HL-60 (cell line): ENCODE results near the gene FAXC.

Source experiments
- TF ChIP-seq, protein P1 (sequence below): IDR thresholded peaks from one replicate; pipeline ENCODE4 v1.5.1; 2011; ENCODE audit warnings: low read length, control low read depth, inconsistent platforms; ENCODE audit not compliant: insufficient read depth
- TF ChIP-seq, protein P2 (sequence below): IDR thresholded peaks from 2 replicates; pipeline ENCODE4 v1.6.1; 2012; ENCODE audit warnings: low read depth; ENCODE audit not compliant: insufficient replicate concordance

DNA sequence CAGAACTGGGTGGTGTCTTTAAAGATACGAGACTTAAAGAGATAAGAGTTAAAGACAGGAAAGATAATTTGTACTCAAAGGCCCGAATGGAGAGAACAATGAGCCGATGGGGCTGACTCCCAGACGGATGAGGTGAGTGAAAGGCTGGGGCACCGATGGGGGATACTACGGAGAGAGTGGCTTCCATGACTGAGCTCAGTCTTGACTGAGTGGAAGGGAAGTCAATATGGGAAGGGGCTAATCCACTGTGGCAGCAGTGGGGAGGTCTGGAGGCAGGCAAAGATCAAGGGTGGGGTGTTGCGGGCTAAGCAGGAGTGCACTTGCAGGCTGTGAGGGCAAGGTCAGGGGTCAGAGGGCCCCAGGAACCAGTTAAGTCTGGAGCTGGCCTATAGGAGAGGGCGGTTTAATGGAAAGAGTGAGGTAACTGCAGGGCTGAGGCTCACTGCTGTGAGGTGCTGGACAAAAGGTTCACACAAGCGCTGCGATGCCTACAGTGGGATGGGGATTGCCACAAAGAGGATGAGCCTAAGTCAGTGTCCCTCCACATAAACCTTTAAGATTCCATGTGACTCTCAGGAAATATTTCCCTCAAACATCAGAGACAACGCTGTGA lies 42.1 kb downstream of the FAXC start:
- TF ChIP-seq, protein P1, sequence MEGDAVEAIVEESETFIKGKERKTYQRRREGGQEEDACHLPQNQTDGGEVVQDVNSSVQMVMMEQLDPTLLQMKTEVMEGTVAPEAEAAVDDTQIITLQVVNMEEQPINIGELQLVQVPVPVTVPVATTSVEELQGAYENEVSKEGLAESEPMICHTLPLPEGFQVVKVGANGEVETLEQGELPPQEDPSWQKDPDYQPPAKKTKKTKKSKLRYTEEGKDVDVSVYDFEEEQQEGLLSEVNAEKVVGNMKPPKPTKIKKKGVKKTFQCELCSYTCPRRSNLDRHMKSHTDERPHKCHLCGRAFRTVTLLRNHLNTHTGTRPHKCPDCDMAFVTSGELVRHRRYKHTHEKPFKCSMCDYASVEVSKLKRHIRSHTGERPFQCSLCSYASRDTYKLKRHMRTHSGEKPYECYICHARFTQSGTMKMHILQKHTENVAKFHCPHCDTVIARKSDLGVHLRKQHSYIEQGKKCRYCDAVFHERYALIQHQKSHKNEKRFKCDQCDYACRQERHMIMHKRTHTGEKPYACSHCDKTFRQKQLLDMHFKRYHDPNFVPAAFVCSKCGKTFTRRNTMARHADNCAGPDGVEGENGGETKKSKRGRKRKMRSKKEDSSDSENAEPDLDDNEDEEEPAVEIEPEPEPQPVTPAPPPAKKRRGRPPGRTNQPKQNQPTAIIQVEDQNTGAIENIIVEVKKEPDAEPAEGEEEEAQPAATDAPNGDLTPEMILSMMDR: no peak
- TF ChIP-seq, protein P2, sequence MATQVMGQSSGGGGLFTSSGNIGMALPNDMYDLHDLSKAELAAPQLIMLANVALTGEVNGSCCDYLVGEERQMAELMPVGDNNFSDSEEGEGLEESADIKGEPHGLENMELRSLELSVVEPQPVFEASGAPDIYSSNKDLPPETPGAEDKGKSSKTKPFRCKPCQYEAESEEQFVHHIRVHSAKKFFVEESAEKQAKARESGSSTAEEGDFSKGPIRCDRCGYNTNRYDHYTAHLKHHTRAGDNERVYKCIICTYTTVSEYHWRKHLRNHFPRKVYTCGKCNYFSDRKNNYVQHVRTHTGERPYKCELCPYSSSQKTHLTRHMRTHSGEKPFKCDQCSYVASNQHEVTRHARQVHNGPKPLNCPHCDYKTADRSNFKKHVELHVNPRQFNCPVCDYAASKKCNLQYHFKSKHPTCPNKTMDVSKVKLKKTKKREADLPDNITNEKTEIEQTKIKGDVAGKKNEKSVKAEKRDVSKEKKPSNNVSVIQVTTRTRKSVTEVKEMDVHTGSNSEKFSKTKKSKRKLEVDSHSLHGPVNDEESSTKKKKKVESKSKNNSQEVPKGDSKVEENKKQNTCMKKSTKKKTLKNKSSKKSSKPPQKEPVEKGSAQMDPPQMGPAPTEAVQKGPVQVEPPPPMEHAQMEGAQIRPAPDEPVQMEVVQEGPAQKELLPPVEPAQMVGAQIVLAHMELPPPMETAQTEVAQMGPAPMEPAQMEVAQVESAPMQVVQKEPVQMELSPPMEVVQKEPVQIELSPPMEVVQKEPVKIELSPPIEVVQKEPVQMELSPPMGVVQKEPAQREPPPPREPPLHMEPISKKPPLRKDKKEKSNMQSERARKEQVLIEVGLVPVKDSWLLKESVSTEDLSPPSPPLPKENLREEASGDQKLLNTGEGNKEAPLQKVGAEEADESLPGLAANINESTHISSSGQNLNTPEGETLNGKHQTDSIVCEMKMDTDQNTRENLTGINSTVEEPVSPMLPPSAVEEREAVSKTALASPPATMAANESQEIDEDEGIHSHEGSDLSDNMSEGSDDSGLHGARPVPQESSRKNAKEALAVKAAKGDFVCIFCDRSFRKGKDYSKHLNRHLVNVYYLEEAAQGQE: no peak
